ENCODE measurements around the gene PAK5.
A peak's percentile ranks its signal among the peaks of the same experiment; 100 is the strongest.

Gene PAK5

GRCh38 chr20:9515741-9516233 lies 323.1 kb downstream of the PAK5 start:
- no peak for DNase-seq (ENCODE audit: low spot score)

GRCh38 chr20:9515214-9515585 lies 323.7 kb downstream of the PAK5 start:
- no peak for TF ChIP-seq CTCF (IDR thresholded peaks at IDR 0.05)
- peak overlapping the region; percentile 62 for H3K4me3 ChIP-seq
- DNase-seq (ENCODE audit: low spot score), result no peak
- no peak overlapping the region for H3K27ac ChIP-seq

More at GRCh38 chr20:9515741-9516233, 323.1 kb downstream of the PAK5 start:
- TF ChIP-seq CTCF (IDR thresholded peaks at IDR 0.05), result no peak
- Histone ChIP-seq H3K4me3 (peak overlapping the region; percentile 62), H3K27ac (no peak overlapping the region)

- TF ChIP-seq CTCF (IDR thresholded peaks at IDR 0.05), result no peak
- no peak within 1 kb of the TSS for H3K27ac ChIP-seq
- H3K4me3 ChIP-seq, result peak within 1 kb of the TSS; percentile 62
- no peak for DNase-seq (ENCODE audit: low spot score)
These were observed 324.2 kb downstream of the PAK5 start, which contains the start of gene LAMP5 for GRCh38 chr20:9514461-9515213. LAMP5 (plus strand) TSS chr20:9514590; CDS start chr20:9514853, 263 bp downstream.

GRCh38 chr20:9514072-9514460 lies 324.8 kb downstream of the PAK5 start:
- H3K4me3 ChIP-seq, result peak overlapping the region; percentile 62

GRCh38 chr20:9510911-9511310 lies 328.0 kb downstream of the PAK5 start:
- H3K4me3 ChIP-seq, result no peak overlapping the region
- TF ChIP-seq CTCF (IDR thresholded peaks at IDR 0.05), result no peak
- H3K27ac ChIP-seq, result no peak overlapping the region
- no peak for DNase-seq (ENCODE audit: low spot score)

More at GRCh38 chr20:9514072-9514460, 324.8 kb downstream of the PAK5 start:
- TF ChIP-seq CTCF (IDR thresholded peaks at IDR 0.05), result no peak
- H3K27ac ChIP-seq, result no peak overlapping the region
- no peak for DNase-seq (ENCODE audit: low spot score)

- Histone ChIP-seq H3K4me3 (no peak overlapping the region), H3K27ac (no peak overlapping the region)
- TF ChIP-seq CTCF (IDR thresholded peaks at IDR 0.05), result no peak
- DNase-seq (ENCODE audit: low spot score), result no peak
These were observed 329.6 kb downstream of the PAK5 start for GRCh38 chr20:9509246-9509645.

- no peak overlapping the region for H3K4me3 ChIP-seq
- H3K27ac ChIP-seq, result no peak overlapping the region
- TF ChIP-seq CTCF (IDR thresholded peaks at IDR 0.05), result no peak
- DNase-seq (ENCODE audit: low spot score), result no peak
These were observed 330.1 kb downstream of the PAK5 start for GRCh38 chr20:9508696-9509178.
